OCI-LY7 (cell line): ENCODE data around the gene INPP5A. TPM values are rescaled to one million over a fixed set of nuclear protein-coding genes. Genes with fewer than 3 reads are reported as not detected.
"Not testable (repeated sequence)": the region's sequence is repeated elsewhere in the genome, so short reads cannot be mapped to it uniquely, and the experiment has no call there.

Experiments
- BruUV-seq: library from RNA; stranded (reverse); fragments of 400-500 nt; replicated peaks from 2 replicates; lab custom pipeline; 2021; lab: Mats Ljungman, UMichigan
- CTCF ChIA-PET: fragments of 300-600 bp; sonication (Branson Sonifier 250); formaldehyde crosslinking; loops from one replicate; lab custom pipeline; 2022; ENCODE audit warnings: antibody characterized with exemption; ENCODE audit not compliant: unreplicated experiment; lab: Charles Lee
- POLR2A ChIA-PET: fragments of 300-600 bp; sonication (Branson Sonifier 250); formaldehyde crosslinking; loops from one replicate; lab custom pipeline; 2022; ENCODE audit warnings: antibody characterized with exemption; lab: Charles Lee
- DNase-seq: peaks from one replicate; pipeline ENCODE4 v3.0.0-alpha.2; 2015; ENCODE audit warnings: low spot score
- H2AFZ ChIP-seq: fragments of 200-600 bp; sonication (generic), shearing (Covaris generic); 2 replicates; pipeline ENCODE4 v1.6.1; 2014; ENCODE audit warnings: mild to moderate bottlenecking, antibody characterized with exemption, low read length, moderate library complexity
- H3K27ac ChIP-seq: fragments of 200-600 bp; sonication (generic); 2 replicates; pipeline ENCODE4 v1.5.1; 2014; ENCODE audit warnings: mixed run types, low read depth, mild to moderate bottlenecking, moderate library complexity, low read length, inconsistent platforms; ENCODE audit not compliant: poor library complexity, severe bottlenecking
- H3K36me3 ChIP-seq: fragments of 200-600 bp; sonication (generic); 2 replicates; pipeline ENCODE4 v1.6.1; 2014; ENCODE audit warnings: mild to moderate bottlenecking, antibody characterized with exemption, low read length, moderate library complexity, mixed read lengths; ENCODE audit not compliant: insufficient read depth
- H3K4me1 ChIP-seq: fragments of 200-600 bp; sonication (generic); 2 replicates; pipeline ENCODE4 v1.5.1; 2014; ENCODE audit warnings: mild to moderate bottlenecking, low read length; ENCODE audit not compliant: insufficient read depth, poor library complexity, severe bottlenecking
- H3K4me2 ChIP-seq: fragments of 200-600 bp; sonication (generic); 2 replicates; pipeline ENCODE4 v1.6.1; 2014; ENCODE audit warnings: mild to moderate bottlenecking, low read length
- H3K4me3 ChIP-seq: fragments of 200-600 bp; sonication (generic); 2 replicates; pipeline ENCODE4 v1.5.1; 2014; ENCODE audit warnings: mild to moderate bottlenecking, low read depth, low read length; ENCODE audit not compliant: poor library complexity, severe bottlenecking
- H3K79me2 ChIP-seq: fragments of 200-600 bp; sonication (generic); 2 replicates; pipeline ENCODE4 v1.6.1; 2016; ENCODE audit warnings: low read depth, mild to moderate bottlenecking, low read length, moderate library complexity, mixed read lengths; ENCODE audit not compliant: insufficient read depth
- H3K9me2 ChIP-seq: fragments of 200-600 bp; sonication (generic); 2 replicates; pipeline ENCODE4 v1.6.1; 2016; ENCODE audit warnings: mild to moderate bottlenecking, low read length, mixed read lengths; ENCODE audit not compliant: insufficient read depth
- H3K9me3 ChIP-seq: fragments of 200-600 bp; sonication (generic); 2 replicates; pipeline ENCODE4 v1.6.1; 2014; ENCODE audit warnings: mild to moderate bottlenecking, mixed run types, low read length, mixed read lengths
- H4K20me1 ChIP-seq: fragments of 200-600 bp; sonication (generic); 2 replicates; pipeline ENCODE4 v1.6.1; 2014; ENCODE audit warnings: mild to moderate bottlenecking, antibody characterized with exemption, low read length, moderate library complexity, mixed read lengths; ENCODE audit not compliant: insufficient read depth
- CTCF ChIP-seq: fragments of 200-600 bp; sonication (generic); conservative IDR thresholded peaks from 2 replicates; pipeline ENCODE4 v1.5.1; 2014; ENCODE audit warnings: mild to moderate bottlenecking, antibody characterized with exemption, low read length, moderate library complexity, mixed read lengths
- EZH2phosphoT487 ChIP-seq: fragments of 200-600 bp; sonication (generic); IDR thresholded peaks from 2 replicates; pipeline ENCODE4 v1.6.1; 2018; ENCODE audit warnings: low read depth, borderline replicate concordance, mild to moderate bottlenecking, mixed run types, antibody characterized with exemption, low read length, moderate library complexity, mixed read lengths
- intact Hi-C: fragments of 100-400 bp; cut with micrococcal nuclease; formaldehyde crosslinking; loops from one replicate; pipeline ENCODE4 v1.10.0; 2022; ENCODE audit not compliant: unreplicated experiment
- total RNA-seq, 2 experiments: library from RNA; depleted of rRNA in 1 of 2; stranded (reverse); fragments of >200 nt in 1 of 2; shearing (Covaris generic) in 1 of 2; gene quantifications; 2 replicates each; pipeline ENCODE4 v1.2.3, GENCODE V29; 2014 to 2022

The INPP5A gene
- total RNA-seq, 2 experiments from 2014 or later = 14.5 to 18.4 TPM

GRCh38 chr10:132790470-132790869 lies 252.9 kb downstream of the INPP5A start:
- intact Hi-C loops = no loop called here
- BruUV-seq = no TSS peak
- Histone ChIP-seq H3K4me3 (no peak overlapping the region), H3K27ac (no peak overlapping the region), H4K20me1 (no peaks in the 10 kb centered on the region), H3K36me3 (no peaks in the 10 kb centered on the region), H3K9me3 (no peaks in the 10 kb centered on the region), H3K4me1 (no peaks in the 10 kb centered on the region), H3K9me2 (no peaks in the 10 kb centered on the region), H3K79me2 (no peaks in the 10 kb centered on the region), H3K4me2 (no peak overlapping the region), H2AFZ (no peak overlapping the region)
- ChIA-PET CTCF (no interaction called here), POLR2A (no interaction called here)
- DNase-seq = no peak
- no peak for TF ChIP-seq CTCF
- no peak for TF ChIP-seq EZH2phosphoT487

DNA sequence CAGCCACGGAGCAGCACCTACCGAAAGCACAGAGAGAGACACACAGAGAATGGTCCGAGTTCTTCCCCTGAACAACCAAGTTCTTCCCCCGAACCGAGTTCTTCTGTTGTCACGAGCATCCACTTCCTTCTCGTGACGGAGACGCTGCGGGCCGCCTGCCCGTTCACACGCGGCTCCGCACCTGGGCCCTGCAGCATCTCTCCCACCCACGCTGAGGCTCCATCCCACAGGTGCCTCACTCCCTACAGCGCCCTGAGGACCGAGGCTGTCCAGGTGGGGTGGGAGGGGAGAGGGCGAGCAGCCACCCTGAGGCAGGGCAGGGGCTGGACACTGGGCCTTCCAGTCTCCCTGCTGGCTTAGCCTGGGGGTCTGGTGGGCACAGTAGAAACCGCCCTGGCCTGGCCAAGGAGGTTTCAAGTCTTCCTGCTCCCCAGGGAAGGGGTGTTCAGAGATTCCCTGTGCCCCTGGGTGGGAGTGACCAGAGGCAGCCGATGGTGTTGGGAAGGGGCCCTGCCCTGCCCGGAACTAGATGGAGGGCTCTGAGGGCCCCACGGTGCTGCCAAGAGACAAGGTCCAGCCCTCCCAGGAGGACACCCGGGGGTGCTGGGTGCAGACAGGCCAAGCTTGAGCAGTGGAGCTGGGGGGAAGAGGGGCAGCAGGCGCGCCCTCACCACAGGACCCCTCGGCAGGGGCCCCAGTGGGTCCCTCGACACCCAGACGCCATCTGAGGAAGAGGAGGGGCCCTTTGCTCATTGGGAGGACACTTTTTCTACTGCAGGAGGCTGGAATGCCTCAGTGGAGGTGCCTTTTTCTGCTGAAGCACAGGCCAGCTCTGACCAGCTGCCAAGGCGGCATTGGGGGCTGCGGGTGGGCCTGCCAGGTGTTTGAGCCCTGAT lies 253.6 kb downstream of the INPP5A start:
- BruUV-seq = no TSS peak
- intact Hi-C loops = no loop called here
- TF ChIP-seq EZH2phosphoT487 (no peak), CTCF (no peak)
- Histone ChIP-seq H3K79me2 (no peaks in the 10 kb centered on the region), H2AFZ (no peak overlapping the region), H3K9me3 (no peaks in the 10 kb centered on the region), H3K4me3 (no peak overlapping the region), H3K36me3 (no peaks in the 10 kb centered on the region), H3K27ac (no peak overlapping the region), H3K4me1 (no peaks in the 10 kb centered on the region), H3K9me2 (no peaks in the 10 kb centered on the region), H4K20me1 (no peaks in the 10 kb centered on the region), H3K4me2 (no peak overlapping the region)
- ChIA-PET POLR2A (no interaction called here), CTCF (no interaction called here)
- no peak for DNase-seq

- H2AFZ ChIP-seq, H3K36me3 ChIP-seq, BruUV-seq, CTCF ChIA-PET, DNase-seq, POLR2A ChIA-PET, H3K79me2 ChIP-seq, intact Hi-C loops, H3K4me2 ChIP-seq, H3K4me1 ChIP-seq, H3K4me3 ChIP-seq, H4K20me1 ChIP-seq, H3K27ac ChIP-seq, H3K9me2 ChIP-seq, H3K9me3 ChIP-seq: not testable (repeated sequence)
Measured at GRCh38 chr10:132792099-132792498, 254.5 kb downstream of the INPP5A start.
